ENCODE measurements around the gene HORMAD1. TPM values are rescaled to one million over a fixed set of nuclear protein-coding genes. Genes with fewer than 3 reads are reported as not detected.
A peak's percentile ranks its signal among the peaks of the same experiment; 100 is the strongest.

Gene HORMAD1
- total RNA-seq, 3 donors from 2014 or later, result 0.82 to 1.4 (median 1.3) TPM

DNA sequence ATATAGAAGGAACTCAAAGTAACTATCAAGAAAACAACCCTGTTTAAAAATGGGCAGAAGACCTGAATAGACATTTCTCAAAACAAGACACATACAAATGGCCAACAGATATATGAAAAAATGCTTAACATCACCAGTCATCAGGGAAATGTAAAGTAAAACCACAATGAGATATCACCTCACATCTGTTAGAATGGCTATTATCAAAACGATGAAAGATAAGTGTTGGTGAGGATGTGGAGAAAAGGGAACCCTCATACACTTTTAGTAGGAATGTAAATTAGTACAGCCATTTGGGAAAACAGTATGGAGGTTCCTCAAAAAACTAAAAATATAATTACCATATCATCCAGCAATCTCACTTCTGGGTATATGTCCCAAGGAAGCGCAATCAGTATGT lies 41.9 kb upstream of the HORMAD1 start:
- Histone ChIP-seq H3K9me3 (no peaks in the 10 kb centered on the region), H3K36me3 (ENCODE audit: low read depth) (no peaks in the 10 kb centered on the region), H3K4me3 (no peak overlapping the region), H3K4me1 (ENCODE audit: low read depth) (peaks cover 9% of the 10 kb centered on the region)
- ATAC-seq (no peak), DNase-seq (no peak)
- intact Hi-C loops (cut with DNase I, micrococcal nuclease), result no loop called here
- TF ChIP-seq, protein P1, sequence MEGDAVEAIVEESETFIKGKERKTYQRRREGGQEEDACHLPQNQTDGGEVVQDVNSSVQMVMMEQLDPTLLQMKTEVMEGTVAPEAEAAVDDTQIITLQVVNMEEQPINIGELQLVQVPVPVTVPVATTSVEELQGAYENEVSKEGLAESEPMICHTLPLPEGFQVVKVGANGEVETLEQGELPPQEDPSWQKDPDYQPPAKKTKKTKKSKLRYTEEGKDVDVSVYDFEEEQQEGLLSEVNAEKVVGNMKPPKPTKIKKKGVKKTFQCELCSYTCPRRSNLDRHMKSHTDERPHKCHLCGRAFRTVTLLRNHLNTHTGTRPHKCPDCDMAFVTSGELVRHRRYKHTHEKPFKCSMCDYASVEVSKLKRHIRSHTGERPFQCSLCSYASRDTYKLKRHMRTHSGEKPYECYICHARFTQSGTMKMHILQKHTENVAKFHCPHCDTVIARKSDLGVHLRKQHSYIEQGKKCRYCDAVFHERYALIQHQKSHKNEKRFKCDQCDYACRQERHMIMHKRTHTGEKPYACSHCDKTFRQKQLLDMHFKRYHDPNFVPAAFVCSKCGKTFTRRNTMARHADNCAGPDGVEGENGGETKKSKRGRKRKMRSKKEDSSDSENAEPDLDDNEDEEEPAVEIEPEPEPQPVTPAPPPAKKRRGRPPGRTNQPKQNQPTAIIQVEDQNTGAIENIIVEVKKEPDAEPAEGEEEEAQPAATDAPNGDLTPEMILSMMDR (IDR thresholded peaks at IDR 0.05), result no peak

DNA sequence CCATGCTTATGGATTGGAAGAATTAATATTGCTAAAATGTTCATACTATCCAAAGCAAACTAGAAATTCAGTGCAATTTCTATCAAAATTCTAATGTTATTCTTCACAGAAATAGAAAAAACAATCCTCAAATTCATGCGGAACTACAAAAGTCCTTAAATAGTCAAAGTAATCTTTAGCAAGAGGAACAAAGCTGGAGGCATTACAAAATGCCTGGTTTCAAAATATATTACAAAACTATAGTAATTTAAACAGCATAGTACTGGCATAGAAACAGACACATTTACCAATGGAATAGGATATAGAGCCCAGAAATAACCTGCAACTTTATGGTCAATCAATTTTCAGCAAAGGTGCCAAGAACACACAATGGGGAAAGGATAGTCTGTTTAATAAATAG lies 41.1 kb upstream of the HORMAD1 start:
- DNase-seq (no peak), ATAC-seq (no peak)

DNA sequence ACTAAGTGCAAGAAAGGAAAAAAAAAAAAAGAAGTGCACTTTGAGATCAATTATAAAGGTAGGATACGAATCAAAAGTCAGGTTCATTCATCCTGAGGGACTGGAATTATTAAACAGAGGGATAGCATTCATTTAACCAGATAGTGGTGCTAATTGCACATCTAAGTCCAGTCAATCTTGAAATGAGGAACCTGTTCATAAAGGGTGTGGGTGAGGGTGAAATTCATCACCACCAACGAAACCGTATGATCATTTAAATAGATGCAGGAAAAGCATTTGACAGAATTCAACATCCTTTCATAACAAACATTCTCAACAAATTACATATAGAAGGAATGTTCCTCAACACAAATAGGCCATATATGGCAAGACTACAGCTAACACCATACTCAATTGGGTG lies 39.3 kb upstream of the HORMAD1 start:
- TF ChIP-seq, protein P1 (IDR thresholded peaks at IDR 0.05), result no peak

More for the DNA sequence above, 41.1 kb upstream of the HORMAD1 start:
- Histone ChIP-seq H3K4me3 (no peak overlapping the region), H3K4me1 (ENCODE audit: low read depth) (peaks cover 9% of the 10 kb centered on the region), H3K9me3 (no peaks in the 10 kb centered on the region), H3K36me3 (ENCODE audit: low read depth) (no peaks in the 10 kb centered on the region)
- intact Hi-C loops (cut with DNase I, micrococcal nuclease), result no loop called here
- TF ChIP-seq, protein P1 (IDR thresholded peaks at IDR 0.05), result no peak

DNA sequence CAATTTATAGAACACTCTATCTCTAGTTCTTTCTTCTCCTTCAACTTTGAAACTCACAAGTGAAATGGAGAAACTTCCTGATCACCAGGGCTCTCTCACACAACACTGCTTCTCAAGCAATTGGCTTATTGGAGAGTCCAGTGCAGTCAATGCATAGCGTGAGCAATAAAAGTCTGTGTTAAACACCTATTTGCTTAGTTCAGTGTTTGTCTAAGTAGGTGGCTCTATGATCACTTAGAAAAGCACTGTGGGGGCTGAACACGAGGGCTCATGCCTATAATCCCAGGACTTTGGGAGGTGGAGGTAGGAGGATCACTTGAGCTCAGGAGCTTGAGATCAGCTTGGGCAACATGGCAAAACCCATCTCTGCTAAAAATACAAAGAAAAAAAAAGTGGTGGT lies 32.7 kb upstream of the HORMAD1 start:
- TF ChIP-seq, protein P1 (IDR thresholded peaks at IDR 0.05), result no peak
- DNase-seq (peak in 1 of 3 donors; percentile 54), ATAC-seq (peak; percentile 92)
- no peaks in the 10 kb centered on the region for H3K9me3 ChIP-seq
- intact Hi-C loops (cut with DNase I, micrococcal nuclease), result no loop called here
- no peak overlapping the region for H3K4me3 ChIP-seq
- H3K36me3 ChIP-seq (ENCODE audit: low read depth), result no peaks in the 10 kb centered on the region
- H3K4me1 ChIP-seq (ENCODE audit: low read depth), result peaks cover 21% of the 10 kb centered on the region

More for the DNA sequence above, 39.3 kb upstream of the HORMAD1 start:
- Histone ChIP-seq H3K36me3 (ENCODE audit: low read depth) (no peaks in the 10 kb centered on the region), H3K4me1 (ENCODE audit: low read depth) (peaks cover 9% of the 10 kb centered on the region), H3K4me3 (no peak overlapping the region), H3K9me3 (no peaks in the 10 kb centered on the region)
- ATAC-seq, result no peak
- DNase-seq, result no peak
- intact Hi-C loops (cut with DNase I, micrococcal nuclease), result no loop called here

DNA sequence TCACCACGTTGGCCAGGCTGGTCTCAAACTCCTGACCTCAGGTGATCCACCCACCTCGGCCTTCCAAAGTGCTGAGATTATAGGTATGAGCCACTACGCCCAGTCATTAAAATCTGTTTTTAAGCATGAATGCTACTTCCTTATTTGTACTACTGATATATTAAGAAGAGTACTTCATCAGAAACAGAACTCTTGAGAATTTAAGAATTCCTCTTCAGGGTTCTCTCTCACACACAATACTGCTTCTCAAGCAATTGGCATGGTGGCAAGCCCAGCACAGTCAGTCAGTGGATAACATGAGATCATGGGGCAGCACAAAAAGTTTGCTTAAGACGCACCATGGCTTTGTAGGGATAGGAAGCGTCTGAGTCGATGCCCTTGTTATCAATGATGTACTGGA lies 30.7 kb upstream of the HORMAD1 start:
- intact Hi-C loops (cut with DNase I, micrococcal nuclease), result no loop called here
- TF ChIP-seq, protein P1 (IDR thresholded peaks at IDR 0.05), result no peak
- DNase-seq (no peak), ATAC-seq (no peak)
- H3K4me3 ChIP-seq, result no peak overlapping the region
- no peaks in the 10 kb centered on the region for H3K9me3 ChIP-seq
- H3K4me1 ChIP-seq (ENCODE audit: low read depth), result peaks cover 24% of the 10 kb centered on the region
- H3K36me3 ChIP-seq (ENCODE audit: low read depth), result peaks cover 6% of the 10 kb centered on the region

DNA sequence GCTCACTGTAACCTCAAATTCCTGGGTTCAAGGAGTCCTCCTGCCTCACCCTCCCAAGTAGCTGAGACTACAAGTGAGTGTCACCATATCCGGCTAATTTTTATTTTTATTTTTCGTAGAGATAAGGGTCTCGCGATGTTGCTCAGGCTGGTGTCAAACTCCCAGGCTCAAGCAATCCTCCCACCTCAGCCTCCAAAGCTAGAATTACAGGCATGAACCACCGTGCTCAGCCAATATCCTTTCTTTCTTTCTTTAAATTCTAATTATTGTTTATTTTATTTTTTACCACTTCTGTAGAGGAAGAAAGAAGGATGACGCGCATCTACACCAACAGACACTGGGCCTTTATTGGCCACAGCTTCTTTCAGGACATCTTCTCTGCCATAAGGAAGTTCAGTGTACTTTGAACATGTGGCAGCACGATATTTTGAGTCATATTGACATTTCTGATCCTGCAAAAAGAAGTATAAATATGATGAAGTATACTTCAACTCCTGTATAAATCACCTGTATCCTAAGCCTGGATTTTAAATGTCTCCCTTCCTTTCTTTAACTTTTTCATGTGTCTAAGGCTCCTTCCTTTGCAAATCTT lies 29.1 kb upstream of the HORMAD1 start:
- DNase-seq, result peak in 1 of 3 donors; percentile 41
- TF ChIP-seq, protein P1 (IDR thresholded peaks at IDR 0.05), result no peak
- H3K4me3 ChIP-seq, result no peak overlapping the region
- H3K36me3 ChIP-seq (ENCODE audit: low read depth), result peaks cover 6% of the 10 kb centered on the region
- H3K4me1 ChIP-seq (ENCODE audit: low read depth), result peaks cover 24% of the 10 kb centered on the region
- ATAC-seq, result peak; percentile 77
- intact Hi-C loops (cut with DNase I, micrococcal nuclease), result no loop called here
- no peaks in the 10 kb centered on the region for H3K9me3 ChIP-seq

Data from mucosa of descending colon (tissue), 3 donors.